Neuronal stem cell (in vitro differentiated cells): ENCODE measurements around the gene DNM1L.
"Not testable (repeated sequence)": the region's sequence is repeated elsewhere in the genome, so short reads cannot be mapped to it uniquely, and the experiment has no call there.

Experiments used
- DNase-seq: peaks from one replicate; pipeline ENCODE4 v3.0.0-alpha.2; 2013; ENCODE audit warnings: low spot score
- H2AFZ ChIP-seq: one replicate; pipeline ENCODE4 v1.6.1; 2013; ENCODE audit warnings: mild to moderate bottlenecking, low read length, inconsistent platforms
- H2AK5ac ChIP-seq: 2 replicates; pipeline ENCODE4 v1.6.1; 2013; ENCODE audit warnings: low read depth, mild to moderate bottlenecking, inconsistent platforms, low read length, moderate library complexity, mixed read lengths
- H2BK120ac ChIP-seq: 2 replicates; pipeline ENCODE4 v1.6.1; 2013; ENCODE audit warnings: low read depth, mild to moderate bottlenecking, inconsistent platforms, low read length, moderate library complexity, mixed read lengths
- H2BK12ac ChIP-seq: one replicate; pipeline ENCODE4 v1.6.1; 2013; ENCODE audit warnings: low read length, inconsistent platforms
- H2BK15ac ChIP-seq: 2 replicates; pipeline ENCODE4 v1.6.1; 2013; ENCODE audit warnings: mild to moderate bottlenecking, low read length, inconsistent platforms, mixed read lengths
- H2BK5ac ChIP-seq: one replicate; pipeline ENCODE4 v1.6.1; 2013; ENCODE audit warnings: inconsistent platforms, mild to moderate bottlenecking, low read length, moderate library complexity
- H3K14ac ChIP-seq: one replicate; pipeline ENCODE4 v1.6.1; 2013; ENCODE audit warnings: low read length, inconsistent platforms
- H3K18ac ChIP-seq: 2 replicates; pipeline ENCODE4 v1.6.1; 2013; ENCODE audit warnings: low read length, inconsistent platforms
- H3K23ac ChIP-seq: 2 replicates; pipeline ENCODE4 v1.6.1; 2013; ENCODE audit warnings: low read depth, mild to moderate bottlenecking, mixed read lengths, low read length, inconsistent platforms; ENCODE audit not compliant: poor library complexity
- H3K27ac ChIP-seq: replicated peaks from 3 replicates; pipeline ENCODE4 v1.5.1; 2013; ENCODE audit warnings: low read length, inconsistent platforms
- H3K27me3 ChIP-seq, 3 experiments: 2 replicates each; pipeline ENCODE4 v1.6.1; 2013; ENCODE audit warnings: low read length in 3 of 3, mild to moderate bottlenecking in 2 of 3, inconsistent platforms in 1 of 3, low read depth in 1 of 3, mixed read lengths in 1 of 3, moderate library complexity in 1 of 3; ENCODE audit not compliant: control insufficient read depth in 3 of 3, insufficient read depth in 3 of 3
- H3K36me3 ChIP-seq, 2 donors: replicated peaks in 1 of 2; 2 replicates each; pipeline ENCODE4 v1.6.1; 2013; ENCODE audit warnings: low read length in 2 of 2; ENCODE audit not compliant: control insufficient read depth in 2 of 2, insufficient read depth in 2 of 2
- H3K4ac ChIP-seq: 2 replicates; pipeline ENCODE4 v1.6.1; 2013; ENCODE audit warnings: inconsistent platforms, mild to moderate bottlenecking, low read length, moderate library complexity
- H3K4me1 ChIP-seq, 2 donors: 1 replicate in 1 of 2; 2 replicates in 1 of 2; pipeline ENCODE4 v1.6.1; 2013; ENCODE audit warnings: low read length in 2 of 2, low read depth in 1 of 2; ENCODE audit not compliant: control insufficient read depth in 2 of 2, insufficient read depth in 1 of 2
- H3K4me2 ChIP-seq: one replicate; pipeline ENCODE4 v1.6.1; 2013; ENCODE audit warnings: mild to moderate bottlenecking, low read length, inconsistent platforms; ENCODE audit not compliant: insufficient read depth, poor library complexity, severe bottlenecking
- H3K4me3 ChIP-seq, 2 donors: 2 replicates each; pipeline ENCODE4 v1.5.1; 2013; ENCODE audit warnings: low read length in 2 of 2, mild to moderate bottlenecking in 2 of 2, inconsistent platforms in 1 of 2, moderate library complexity in 1 of 2
- H3K79me1 ChIP-seq: one replicate; pipeline ENCODE4 v1.6.1; 2013; ENCODE audit warnings: low read depth, mild to moderate bottlenecking, inconsistent platforms, low read length, moderate library complexity
- H3K9ac ChIP-seq: one replicate; pipeline ENCODE4 v1.6.1; 2013; ENCODE audit warnings: mild to moderate bottlenecking, low read depth, low read length, inconsistent platforms; ENCODE audit not compliant: poor library complexity
- H3K9me3 ChIP-seq, 2 donors: replicated peaks in 1 of 2; 2 replicates each; pipeline versions ENCODE3 to v1.6.1; 2013; ENCODE audit warnings: low read length in 2 of 2, mild to moderate bottlenecking in 2 of 2, inconsistent platforms in 1 of 2, low read depth in 1 of 2, mixed read lengths in 1 of 2, moderate library complexity in 1 of 2; ENCODE audit not compliant: control insufficient read depth in 2 of 2, insufficient read depth in 1 of 2
- H4K8ac ChIP-seq: one replicate; pipeline ENCODE4 v1.6.1; 2013; ENCODE audit warnings: low read depth, mild to moderate bottlenecking, inconsistent platforms, low read length, moderate library complexity
- H4K91ac ChIP-seq: one replicate; pipeline ENCODE4 v1.6.1; 2013; ENCODE audit warnings: low read length, low read depth, mild to moderate bottlenecking, inconsistent platforms; ENCODE audit not compliant: poor library complexity
- WGBS, 2 donors: extraction: QIAGEN DNeasy Blood & Tissue Kit; methylation state at CpG; one replicate each; pipeline ENCODE4 v1.1.7; 2013; ENCODE audit warnings: missing lambda C conversion rate in 2 of 2, mixed read lengths in 1 of 2; ENCODE audit not compliant: insufficient read length in 2 of 2, insufficient replicate concordance in 1 of 2; ENCODE audit errors: extremely low coverage in 2 of 2; 5-methylcytosine and 5-hydroxymethylcytosine counted together

Gene DNM1L

DNA sequence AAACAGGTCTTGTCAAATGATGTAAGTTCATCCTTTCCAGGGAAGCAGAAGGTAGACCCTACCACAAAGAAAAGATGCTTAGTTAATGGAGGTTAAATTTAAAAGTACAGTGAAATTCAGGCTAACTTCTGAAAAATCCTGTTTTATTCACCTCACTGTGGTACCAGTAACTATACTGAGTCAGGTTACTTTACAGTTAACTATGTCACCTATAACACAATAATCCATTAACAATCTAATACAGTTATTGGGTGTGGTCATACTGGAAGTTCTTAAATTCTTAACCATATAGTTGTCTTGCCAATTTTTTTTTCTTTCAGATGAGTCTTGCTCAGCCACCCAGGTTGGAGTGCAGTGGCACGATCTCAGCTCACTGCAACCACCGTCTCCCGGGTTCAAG, 46.2 kb downstream of the DNM1L start:
- not testable (repeated sequence) for H3K27me3 ChIP-seq, DNase-seq, H3K4me3 ChIP-seq, H2BK15ac ChIP-seq, H2BK12ac ChIP-seq, H2AFZ ChIP-seq, H4K8ac ChIP-seq, H3K4me1 ChIP-seq, H3K9me3 ChIP-seq, H3K9ac ChIP-seq, H3K79me1 ChIP-seq, H3K18ac ChIP-seq, H3K23ac ChIP-seq, H2BK5ac ChIP-seq, H4K91ac ChIP-seq, H3K27ac ChIP-seq, H3K4ac ChIP-seq, H3K14ac ChIP-seq, H2AK5ac ChIP-seq, H2BK120ac ChIP-seq, H3K4me2 ChIP-seq
- no CpG with 5 or more reads among the region's 3 CpGs for WGBS, 2 donors
- H3K36me3 ChIP-seq: peaks cover 9 to 89% of the 10 kb centered on the region in 2 donors

DNA sequence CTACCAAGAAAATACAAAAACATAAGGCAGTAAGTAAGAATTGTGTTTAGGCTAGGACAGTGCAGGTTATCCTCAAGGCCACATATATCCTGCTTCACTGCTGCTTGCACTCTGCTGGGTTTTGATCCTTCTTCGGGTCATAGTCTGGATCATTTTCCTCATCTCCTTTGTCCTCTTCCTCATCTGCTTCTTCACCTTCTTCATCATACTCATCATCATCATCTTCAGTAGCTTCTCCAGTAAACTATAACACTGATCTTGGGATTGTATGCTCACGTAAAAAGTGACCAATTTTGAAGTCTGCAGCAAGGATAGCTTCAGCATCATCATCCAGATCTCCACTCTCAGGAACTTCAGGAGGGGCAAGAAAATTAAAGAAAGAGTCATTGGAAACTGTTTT, 47.2 kb downstream of the DNM1L start:
- H4K8ac ChIP-seq: no peak overlapping the region
- no peaks in the 10 kb centered on the region for H3K9me3 ChIP-seq
- DNase-seq: no peak
- no peak overlapping the region for H3K23ac ChIP-seq
- H3K79me1 ChIP-seq: peaks cover under 1% of the 10 kb centered on the region
- H3K9ac ChIP-seq: no peak overlapping the region
- H3K4me3 ChIP-seq: no peak overlapping the region
- H3K27me3 ChIP-seq: no peaks in the 10 kb centered on the region
- H2BK15ac ChIP-seq: no peak overlapping the region
- no peak overlapping the region for H3K14ac ChIP-seq
- no peaks in the 10 kb centered on the region for H3K4me1 ChIP-seq
- H2AFZ ChIP-seq: no peak overlapping the region
- H3K4me2 ChIP-seq: no peak overlapping the region
- H2BK120ac ChIP-seq: no peak overlapping the region
- no peak overlapping the region for H4K91ac ChIP-seq
- H2BK5ac ChIP-seq: no peak overlapping the region
- H3K36me3 ChIP-seq: peaks cover 10 to 89% of the 10 kb centered on the region in 2 donors
- no peak overlapping the region for H3K18ac ChIP-seq
- H2BK12ac ChIP-seq: no peak overlapping the region
- H2AK5ac ChIP-seq: no peak overlapping the region
- WGBS, 2 donors: no CpG with 5 or more reads among the region's 2 CpGs
- no peak overlapping the region for H3K4ac ChIP-seq
- H3K27ac ChIP-seq: no peak overlapping the region

DNA sequence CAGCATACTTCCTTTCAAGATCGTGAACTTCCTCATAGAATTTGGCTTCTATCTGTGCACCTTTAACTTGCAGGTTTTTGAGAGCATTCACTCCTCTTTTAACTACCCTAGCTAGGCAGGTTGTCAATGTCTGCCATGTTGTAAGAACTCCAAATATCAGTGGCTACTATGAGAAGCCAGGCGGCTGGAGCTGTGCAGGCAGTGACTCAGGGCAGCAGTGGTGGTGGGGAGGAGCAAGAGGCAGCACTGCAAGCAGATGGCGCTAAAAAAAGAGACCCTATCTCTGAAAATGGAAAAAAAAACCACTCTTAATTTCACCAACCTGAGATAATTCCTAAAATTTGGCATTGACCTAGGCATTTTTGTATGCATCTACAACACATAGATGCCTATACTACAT, 48.1 kb downstream of the DNM1L start:
- Histone ChIP-seq H3K79me1 (peaks cover 2% of the 10 kb centered on the region), H3K36me3 (peaks cover 7 to 89% of the 10 kb centered on the region in 2 donors), H3K9ac (no peak overlapping the region), H2BK120ac (no peak overlapping the region), H2AK5ac (no peak overlapping the region), H3K27ac (no peak overlapping the region), H3K4me2 (no peak overlapping the region), H3K27me3 (no peaks in the 10 kb centered on the region), H3K4ac (no peak overlapping the region), H2AFZ (no peak overlapping the region), H3K14ac (no peak overlapping the region), H3K4me3 (no peak overlapping the region), H3K23ac (no peak overlapping the region), H4K8ac (no peak overlapping the region), H2BK12ac (no peak overlapping the region), H3K9me3 (no peaks in the 10 kb centered on the region), H2BK15ac (no peak overlapping the region), H2BK5ac (no peak overlapping the region), H3K18ac (no peak overlapping the region), H4K91ac (no peak overlapping the region), H3K4me1 (no peaks in the 10 kb centered on the region)
- no CpG with 5 or more reads among the region's 3 CpGs for WGBS, 2 donors
- no peak for DNase-seq

DNA sequence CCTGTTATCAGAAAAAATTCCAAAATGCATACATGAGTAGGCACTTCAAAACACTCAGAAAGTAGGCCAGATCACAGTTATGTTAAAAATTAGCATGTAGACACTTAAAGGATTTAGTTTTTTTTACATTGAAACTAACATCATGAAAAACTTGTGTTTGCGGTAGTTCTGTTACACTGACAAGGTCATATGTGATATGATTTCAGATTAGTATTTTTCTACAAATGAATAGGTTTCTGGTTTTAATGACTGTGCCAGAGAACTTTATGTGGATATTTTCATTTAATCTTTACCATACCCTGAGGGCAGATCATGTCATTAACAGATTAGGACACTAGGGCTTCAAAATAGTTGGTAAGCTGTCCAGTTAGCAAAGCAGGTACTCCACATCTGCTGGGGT, 55.9 kb downstream of the DNM1L start:
- Histone ChIP-seq H3K4me1 (no peaks in the 10 kb centered on the region), H3K9me3 (no peaks in the 10 kb centered on the region), H3K9ac (no peak overlapping the region), H3K4ac (no peak overlapping the region), H4K8ac (no peak overlapping the region), H4K91ac (no peak overlapping the region), H3K79me1 (peaks cover 2% of the 10 kb centered on the region), H3K14ac (no peak overlapping the region), H3K4me2 (no peak overlapping the region), H3K4me3 (no peak overlapping the region), H3K23ac (no peak overlapping the region), H2AK5ac (no peak overlapping the region), H2AFZ (no peak overlapping the region), H2BK15ac (no peak overlapping the region), H3K27me3 (no peaks in the 10 kb centered on the region), H3K36me3 (peaks cover 6 to 96% of the 10 kb centered on the region in 2 donors), H3K27ac (no peak overlapping the region), H3K18ac (no peak overlapping the region), H2BK12ac (no peak overlapping the region), H2BK5ac (no peak overlapping the region), H2BK120ac (no peak overlapping the region)
- WGBS, 2 donors: no CpG with 5 or more reads among the region's 1 CpG
- no peak for DNase-seq
